HepG2 (cell line): Measurements from ENCODE around the gene ELOVL5. TPM values are rescaled to one million over a fixed set of nuclear protein-coding genes. Genes with fewer than 3 reads are reported as not detected.

Source experiments
- DPF2 ChIP-seq: sonication (generic); formaldehyde crosslinking; IDR thresholded peaks from 2 replicates; pipeline ENCODE4 v1.4.0; 2020; ENCODE audit warnings: mild to moderate bottlenecking, low read depth, missing genetic modification reagents, borderline replicate concordance
- EED ChIP-seq: sonication (generic); formaldehyde crosslinking; IDR thresholded peaks from 2 replicates; pipeline ENCODE4 v1.5.0; 2020; ENCODE audit warnings: mild to moderate bottlenecking, missing genetic modification reagents
- ETV6 ChIP-seq: sonication (generic); formaldehyde crosslinking; conservative IDR thresholded peaks from 2 replicates; pipeline ENCODE4 v1.4.0; 2020; ENCODE audit warnings: missing genetic modification reagents
- HMG20B ChIP-seq: conservative IDR thresholded peaks from 2 replicates; pipeline ENCODE4 v1.6.1; 2016; ENCODE audit warnings: missing genetic modification reagents, missing compliant biosample characterization
- HNF1B ChIP-seq: sonication (generic); formaldehyde crosslinking; IDR thresholded peaks from 2 replicates; pipeline ENCODE4 v1.5.1; 2020; ENCODE audit warnings: mild to moderate bottlenecking, moderate library complexity, missing genetic modification reagents
- MIER2 ChIP-seq: IDR thresholded peaks from 2 replicates; pipeline ENCODE4 v1.6.1; 2016; ENCODE audit warnings: missing biosample characterization, missing genetic modification reagents
- NPAS2 ChIP-seq: sonication (generic); formaldehyde crosslinking; IDR thresholded peaks from 2 replicates; pipeline ENCODE4 v1.8.0; 2022; ENCODE audit warnings: mild to moderate bottlenecking, missing genetic modification reagents, borderline replicate concordance
- PCBP1 ChIP-seq: fragments of 200-400 bp; formaldehyde crosslinking; IDR thresholded peaks from 2 replicates; pipeline ENCODE4 v1.6.1; 2017; ENCODE audit warnings: mild to moderate bottlenecking, low read depth, low read length, borderline replicate concordance
- PCBP2 ChIP-seq: fragments of 200-400 bp; formaldehyde crosslinking; optimal IDR thresholded peaks from 2 replicates; pipeline ENCODE3; 2018; ENCODE audit warnings: low read length, low read depth; ENCODE audit not compliant: poor library complexity, severe bottlenecking
- PLSCR1 ChIP-seq: sonication (generic); formaldehyde crosslinking; IDR thresholded peaks from 2 replicates; pipeline ENCODE4 v1.5.0; 2020; ENCODE audit warnings: missing genetic modification reagents, mild to moderate bottlenecking, borderline replicate concordance
- TBL1XR1 ChIP-seq: fragments of 150-350 bp; IDR thresholded peaks from 2 replicates; pipeline ENCODE4 v1.6.1; 2014; ENCODE audit warnings: borderline replicate concordance, low read length; ENCODE audit not compliant: partially characterized antibody
- TEAD2 ChIP-seq: sonication (generic); formaldehyde crosslinking; IDR thresholded peaks from 2 replicates; pipeline ENCODE4 v1.9.0; 2021; ENCODE audit warnings: missing genetic modification reagents
- ZEB1 ChIP-seq: IDR thresholded peaks from 2 replicates; pipeline ENCODE4 v1.6.1; 2012; ENCODE audit warnings: mild to moderate bottlenecking, low read depth, inconsistent platforms; ENCODE audit not compliant: insufficient replicate concordance
- ZNF354B ChIP-seq: sonication (generic); formaldehyde crosslinking; IDR thresholded peaks from 2 replicates; pipeline ENCODE4 v1.8.0; 2022; ENCODE audit warnings: mild to moderate bottlenecking, missing genetic modification reagents
- ZNF512B ChIP-seq: sonication (generic); formaldehyde crosslinking; IDR thresholded peaks from 2 replicates; pipeline ENCODE4 v1.5.1; 2020; ENCODE audit warnings: missing genetic modification reagents, mild to moderate bottlenecking, borderline replicate concordance
- ZNF709 ChIP-seq: sonication (generic); formaldehyde crosslinking; IDR thresholded peaks from 2 replicates; pipeline ENCODE4 v1.5.0; 2020; ENCODE audit warnings: mild to moderate bottlenecking, missing genetic modification reagents
- ZNF788 ChIP-seq: sonication (generic); formaldehyde crosslinking; IDR thresholded peaks from 2 replicates; pipeline ENCODE4 v1.5.0; 2020; ENCODE audit warnings: mild to moderate bottlenecking, missing genetic modification reagents, borderline replicate concordance
- polyA plus RNA-seq, 8 experiments: library from polyadenylated mRNA; depleted of rRNA in 3 of 8; stranded (reverse) in 7 of 8; unstranded in 1 of 8; fragments of >200 nt; fragmentation: Illumina TruSeq in 4 of 8; extraction: Trizol in 4 of 8; gene quantifications; 2 replicates each; pipeline versions ENCODE4 v1.2.1 to v1.2.3, GENCODE V29; 2011 to 2016; ENCODE audit warnings: low read depth in 4 of 8, missing spikeins in 1 of 8, mixed read lengths in 1 of 8; ENCODE audit not compliant: insufficient read depth in 1 of 8
- total RNA-seq, 5 experiments: library from RNA; depleted of rRNA; stranded (reverse); fragments of >200 nt; fragmentation: Illumina TruSeq; extraction: Trizol; gene quantifications; 2 replicates each; pipeline ENCODE4 v1.2.3, GENCODE V29; 2016; ENCODE audit warnings: low read depth in 1 of 5
- TF ChIP-seq, protein P1 (sequence below): sonication (generic); formaldehyde crosslinking; IDR thresholded peaks from 2 replicates; pipeline ENCODE4 v1.5.1; 2020; ENCODE audit warnings: missing genetic modification reagents, mild to moderate bottlenecking, borderline replicate concordance
- TF ChIP-seq, protein P2 (sequence below): sonication (generic); formaldehyde crosslinking; IDR thresholded peaks from 2 replicates; pipeline ENCODE4 v1.5.0; 2020; ENCODE audit warnings: mild to moderate bottlenecking, missing genetic modification reagents

Gene ELOVL5
- total and polyA plus RNA-seq, 2 of the 13 experiments (the other 11 are each of a cell fraction or from before 2014, with no cell fraction given) = 50.1 to 72.4 TPM

DNA sequence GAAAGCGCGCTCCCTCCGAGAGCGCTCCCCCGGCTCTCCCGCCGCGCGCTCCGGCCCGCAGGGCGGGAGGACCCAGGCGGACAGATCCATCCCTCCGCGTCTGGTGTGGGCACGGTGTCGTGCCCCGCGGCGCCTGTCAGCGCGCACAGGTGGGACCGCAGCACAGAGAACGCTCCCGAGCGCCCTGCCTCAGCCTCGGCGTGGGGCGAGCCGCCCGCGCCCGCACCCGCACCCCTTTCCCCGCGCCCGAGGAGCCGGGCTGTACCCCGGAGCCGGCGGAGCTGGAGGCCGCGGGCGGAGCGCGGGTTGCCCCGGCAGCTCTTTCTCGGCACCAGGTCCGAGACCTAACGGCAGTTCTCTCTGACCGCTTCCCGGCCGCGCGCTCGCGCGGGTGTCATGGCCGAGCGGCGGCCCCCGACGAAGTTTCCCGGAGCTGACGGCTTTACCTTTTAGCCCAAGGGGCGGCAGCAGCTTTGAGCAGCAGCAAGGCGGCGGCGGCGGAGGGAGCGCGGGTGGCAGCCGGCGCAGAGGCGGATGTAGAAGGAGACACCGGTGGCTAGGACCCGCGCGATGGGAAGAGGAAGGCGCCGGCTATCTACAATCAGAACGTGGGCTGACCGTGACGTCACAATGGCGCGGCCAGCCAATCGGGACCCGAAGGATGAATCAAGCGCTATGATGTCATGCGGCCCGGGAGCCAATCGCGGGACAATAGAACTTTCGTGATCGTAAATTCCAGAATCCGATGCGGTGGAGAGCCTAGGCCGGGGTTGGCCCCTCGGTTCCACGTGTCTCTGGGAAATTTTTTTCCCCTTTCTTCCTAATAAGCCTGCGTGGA is at the start of gene ELOVL5 (continued):
- TF ChIP-seq ZNF512B (CRISPR knock-in tag) (0 out of 2 replicates have a peak, but pooled peaks have one; percentile 87), HMG20B (no peak), ZNF354B (no peak), TBL1XR1 (no peak), PCBP1 (no peak; the same call in 1 of the 2 replicates), PCBP2 (no peak), EED (peak; percentile 40; the same call in 1 of the 2 replicates), DPF2 (CRISPR knock-in tag) (no peak), ZEB1 (no peak), ZNF788 (CRISPR knock-in tag) (peak; percentile 62; the same call in 1 of the 2 replicates), NPAS2 (CRISPR knock-in tag) (no peak), PLSCR1 (CRISPR knock-in tag) (no peak), ETV6 (CRISPR knock-in tag) (no peak), ZNF709 (CRISPR knock-in tag) (peak; percentile 65), MIER2 (CRISPR knock-in tag) (no peak), HNF1B (0 out of 2 replicates have a peak, but pooled peaks have one; percentile 45), TEAD2 (CRISPR knock-in tag) (0 out of 2 replicates have a peak, but pooled peaks have one; percentile 30)
- TF ChIP-seq, protein P1, sequence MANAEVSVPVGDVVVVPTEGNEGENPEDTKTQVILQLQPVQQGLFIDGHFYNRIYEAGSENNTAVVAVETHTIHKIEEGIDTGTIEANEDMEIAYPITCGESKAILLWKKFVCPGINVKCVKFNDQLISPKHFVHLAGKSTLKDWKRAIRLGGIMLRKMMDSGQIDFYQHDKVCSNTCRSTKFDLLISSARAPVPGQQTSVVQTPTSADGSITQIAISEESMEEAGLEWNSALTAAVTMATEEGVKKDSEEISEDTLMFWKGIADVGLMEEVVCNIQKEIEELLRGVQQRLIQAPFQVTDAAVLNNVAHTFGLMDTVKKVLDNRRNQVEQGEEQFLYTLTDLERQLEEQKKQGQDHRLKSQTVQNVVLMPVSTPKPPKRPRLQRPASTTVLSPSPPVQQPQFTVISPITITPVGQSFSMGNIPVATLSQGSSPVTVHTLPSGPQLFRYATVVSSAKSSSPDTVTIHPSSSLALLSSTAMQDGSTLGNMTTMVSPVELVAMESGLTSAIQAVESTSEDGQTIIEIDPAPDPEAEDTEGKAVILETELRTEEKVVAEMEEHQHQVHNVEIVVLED (CRISPR knock-in tag) = peak; percentile 35; the same call in 1 of the 2 replicates
- TF ChIP-seq, protein P2, sequence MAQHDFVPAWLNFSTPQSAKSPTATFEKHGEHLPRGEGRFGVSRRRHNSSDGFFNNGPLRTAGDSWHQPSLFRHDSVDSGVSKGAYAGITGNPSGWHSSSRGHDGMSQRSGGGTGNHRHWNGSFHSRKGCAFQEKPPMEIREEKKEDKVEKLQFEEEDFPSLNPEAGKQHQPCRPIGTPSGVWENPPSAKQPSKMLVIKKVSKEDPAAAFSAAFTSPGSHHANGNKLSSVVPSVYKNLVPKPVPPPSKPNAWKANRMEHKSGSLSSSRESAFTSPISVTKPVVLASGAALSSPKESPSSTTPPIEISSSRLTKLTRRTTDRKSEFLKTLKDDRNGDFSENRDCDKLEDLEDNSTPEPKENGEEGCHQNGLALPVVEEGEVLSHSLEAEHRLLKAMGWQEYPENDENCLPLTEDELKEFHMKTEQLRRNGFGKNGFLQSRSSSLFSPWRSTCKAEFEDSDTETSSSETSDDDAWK (CRISPR knock-in tag) = no peak
